Immature natural killer cell (primary cell): ENCODE data around the gene NEDD4L. TPM values are rescaled to one million over a fixed set of nuclear protein-coding genes. Genes with fewer than 3 reads are reported as not detected.

Experiments
- DNase-seq, 3 donors: peaks; one replicate each; pipeline ENCODE4 v3.0.0; 2022; ENCODE audit warnings: mixed read lengths in 1 of 3
- H3K27ac Mint-ChIP-seq, 6 donors: one replicate each; pipeline ENCODE4 v1.8.0; 2020; ENCODE audit warnings: mixed read lengths in 6 of 6, mild to moderate bottlenecking in 5 of 6, inconsistent platforms in 4 of 6, moderate library complexity in 3 of 6
- H3K27me3 Mint-ChIP-seq, 3 donors: one replicate each; pipeline ENCODE4 v1.8.0; 2020 to 2021; ENCODE audit warnings: low read depth in 3 of 3, mild to moderate bottlenecking in 3 of 3, mixed read lengths in 3 of 3, moderate library complexity in 3 of 3, inconsistent platforms in 1 of 3
- H3K36me3 Mint-ChIP-seq, 3 donors: one replicate each; pipeline ENCODE4 v1.8.0; 2020; ENCODE audit warnings: mixed read lengths in 3 of 3, inconsistent platforms in 2 of 3, mild to moderate bottlenecking in 2 of 3
- H3K4me1 Mint-ChIP-seq, 2 donors: one replicate each; pipeline ENCODE4 v1.8.0; 2020; ENCODE audit warnings: inconsistent platforms in 2 of 2, mild to moderate bottlenecking in 2 of 2, mixed read lengths in 2 of 2, moderate library complexity in 1 of 2
- H3K4me3 Mint-ChIP-seq, 5 donors: one replicate each; pipeline ENCODE4 v1.8.0; 2020; ENCODE audit warnings: mild to moderate bottlenecking in 5 of 5, mixed read lengths in 5 of 5, inconsistent platforms in 3 of 5, moderate library complexity in 3 of 5
- H3K9me3 Mint-ChIP-seq, 6 donors: one replicate each; pipeline ENCODE4 v1.8.0; 2020; ENCODE audit warnings: mild to moderate bottlenecking in 6 of 6, mixed read lengths in 6 of 6, inconsistent platforms in 4 of 6, moderate library complexity in 3 of 6
- polyA plus RNA-seq, 3 donors: library from polyadenylated mRNA; unstranded; fragments of 300-500 nt; fragmentation: Illumina TruSeq; gene quantifications; one replicate each; pipeline ENCODE4 v1.2.3, GENCODE V29; 2021

NEDD4L gene
- polyA plus RNA-seq, 3 donors from 2014 or later, result 0.62 to 2.2 (median 2.0) TPM

DNA sequence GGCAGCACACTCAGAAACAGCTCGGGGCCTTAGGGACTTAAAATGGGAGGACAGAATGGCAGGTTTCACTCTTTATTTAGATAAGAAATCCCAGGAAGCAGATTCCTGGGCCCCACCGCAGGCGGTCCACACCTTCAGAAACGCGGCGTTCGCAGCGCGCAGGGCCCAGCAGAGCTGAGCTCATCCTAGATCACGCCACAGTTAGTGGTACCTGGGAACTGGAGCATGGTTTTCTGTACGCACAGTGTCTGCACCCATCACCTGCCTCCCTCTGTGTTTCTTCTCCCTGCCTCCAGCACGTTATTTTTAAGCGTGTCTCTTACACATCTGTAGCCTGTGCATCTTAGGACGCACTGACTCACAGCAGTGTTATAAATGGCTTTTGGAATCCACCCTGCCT is 342.8 kb downstream of the NEDD4L start:
- Mint-ChIP-seq H3K27me3 (peaks cover 0 to 3% (median 0%) of the 10 kb centered on the region in 3 donors), H3K27ac (no peak overlapping the region), H3K4me1 (no peaks in the 10 kb centered on the region), H3K4me3 (no peak overlapping the region), H3K36me3 (no peaks in the 10 kb centered on the region), H3K9me3 (no peaks in the 10 kb centered on the region)
- DNase-seq, result no peak

DNA sequence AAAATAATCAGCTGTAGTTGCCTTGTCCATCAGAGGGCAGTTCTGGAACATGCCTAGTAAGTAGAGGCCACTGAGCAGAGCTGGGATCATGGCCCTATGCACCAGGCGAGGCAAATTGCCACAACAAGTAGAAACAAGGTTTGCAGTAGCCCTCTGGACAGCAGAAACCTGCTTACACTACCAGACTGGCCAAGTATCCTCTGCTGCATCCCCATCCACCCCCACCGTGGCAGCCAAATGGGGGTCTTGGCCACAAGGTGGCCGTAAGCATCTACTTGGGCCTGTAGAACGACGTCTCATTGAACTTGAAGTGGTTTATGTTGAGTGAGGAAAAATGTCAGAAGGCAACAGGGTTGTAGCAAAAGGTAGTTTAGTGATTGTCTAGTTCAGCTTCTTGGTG is 343.7 kb downstream of the NEDD4L start:
- H3K4me1 Mint-ChIP-seq, result no peaks in the 10 kb centered on the region
- H3K27ac Mint-ChIP-seq, result no peak overlapping the region
- H3K9me3 Mint-ChIP-seq, result no peaks in the 10 kb centered on the region
- DNase-seq, result no peak
- no peak overlapping the region for H3K4me3 Mint-ChIP-seq
- peaks cover 0 to 3% (median 0%) of the 10 kb centered on the region in 3 donors for H3K27me3 Mint-ChIP-seq
- no peaks in the 10 kb centered on the region for H3K36me3 Mint-ChIP-seq

DNA sequence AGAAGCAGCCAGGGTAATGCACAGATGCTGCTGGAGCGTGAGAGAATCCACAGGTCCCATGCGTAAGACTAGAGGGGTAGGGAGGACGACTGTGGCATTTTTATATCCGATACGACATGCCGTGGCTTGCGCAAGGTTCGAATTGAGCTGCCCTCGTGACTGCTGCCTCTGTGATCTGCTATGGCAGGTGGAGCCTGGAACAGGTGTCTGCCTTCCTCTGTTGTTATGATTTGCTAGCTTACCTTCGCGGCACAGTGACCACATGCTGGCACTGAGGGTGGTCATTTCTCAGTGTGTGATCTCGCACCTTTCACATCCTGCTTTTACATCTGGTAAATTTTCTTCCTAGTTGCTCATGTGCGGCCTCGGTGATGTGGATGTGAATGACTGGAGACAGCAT is 344.7 kb downstream of the NEDD4L start:
- Mint-ChIP-seq H3K36me3 (no peaks in the 10 kb centered on the region), H3K27ac (no peak overlapping the region), H3K9me3 (no peaks in the 10 kb centered on the region), H3K4me1 (no peaks in the 10 kb centered on the region), H3K4me3 (no peak overlapping the region), H3K27me3 (peaks cover 0 to 3% (median 0%) of the 10 kb centered on the region in 3 donors)
- DNase-seq, result no peak

DNA sequence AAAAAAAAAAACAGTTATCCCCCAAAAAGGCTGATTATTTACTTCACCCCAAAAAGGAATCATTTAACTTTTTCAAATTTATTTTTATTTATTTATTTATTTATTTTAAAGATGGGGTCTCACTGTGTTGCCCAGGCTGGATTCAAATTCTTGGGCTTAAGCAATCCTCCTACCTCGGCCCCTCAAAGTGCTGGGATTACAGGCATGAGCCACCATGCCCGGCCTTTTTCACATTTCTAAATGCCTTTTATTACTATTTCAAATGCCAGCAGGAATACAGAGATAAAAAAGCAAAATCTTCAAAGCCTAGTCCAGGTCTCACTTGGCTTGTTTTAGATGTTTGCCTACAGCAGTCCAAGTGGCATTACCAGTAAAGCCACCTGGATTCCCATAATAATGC is 345.7 kb downstream of the NEDD4L start:
- H3K9me3 Mint-ChIP-seq, result no peaks in the 10 kb centered on the region
- peaks cover 0 to 3% (median 0%) of the 10 kb centered on the region in 3 donors for H3K27me3 Mint-ChIP-seq
- no peaks in the 10 kb centered on the region for H3K4me1 Mint-ChIP-seq
- no peak overlapping the region for H3K4me3 Mint-ChIP-seq
- H3K27ac Mint-ChIP-seq, result no peak overlapping the region
- no peaks in the 10 kb centered on the region for H3K36me3 Mint-ChIP-seq
- DNase-seq, result no peak

DNA sequence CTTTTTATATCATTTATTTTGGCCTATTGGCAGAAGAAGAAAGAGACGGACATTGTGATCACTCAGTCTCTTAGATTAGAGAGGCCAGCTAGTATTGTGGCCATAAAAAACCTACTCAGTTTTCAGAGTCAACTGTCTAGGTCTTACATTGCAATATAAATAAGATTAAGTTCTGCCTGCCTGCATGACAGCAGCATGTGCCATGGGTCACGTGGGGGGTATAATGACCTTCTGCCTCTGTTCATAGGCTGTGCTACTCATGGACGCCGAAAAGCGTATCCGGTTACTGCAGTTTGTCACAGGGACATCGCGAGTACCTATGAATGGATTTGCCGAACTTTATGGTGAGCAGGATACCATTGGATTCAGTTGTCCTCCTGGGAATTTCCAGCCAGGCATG is 346.4 kb downstream of the NEDD4L start:
- no peak overlapping the region for H3K4me3 Mint-ChIP-seq
- peaks cover 0 to 3% (median 0%) of the 10 kb centered on the region in 3 donors for H3K27me3 Mint-ChIP-seq
- H3K36me3 Mint-ChIP-seq, result no peaks in the 10 kb centered on the region
- H3K4me1 Mint-ChIP-seq, result no peaks in the 10 kb centered on the region
- H3K9me3 Mint-ChIP-seq, result no peaks in the 10 kb centered on the region
- H3K27ac Mint-ChIP-seq, result no peak overlapping the region
- no peak for DNase-seq

DNA sequence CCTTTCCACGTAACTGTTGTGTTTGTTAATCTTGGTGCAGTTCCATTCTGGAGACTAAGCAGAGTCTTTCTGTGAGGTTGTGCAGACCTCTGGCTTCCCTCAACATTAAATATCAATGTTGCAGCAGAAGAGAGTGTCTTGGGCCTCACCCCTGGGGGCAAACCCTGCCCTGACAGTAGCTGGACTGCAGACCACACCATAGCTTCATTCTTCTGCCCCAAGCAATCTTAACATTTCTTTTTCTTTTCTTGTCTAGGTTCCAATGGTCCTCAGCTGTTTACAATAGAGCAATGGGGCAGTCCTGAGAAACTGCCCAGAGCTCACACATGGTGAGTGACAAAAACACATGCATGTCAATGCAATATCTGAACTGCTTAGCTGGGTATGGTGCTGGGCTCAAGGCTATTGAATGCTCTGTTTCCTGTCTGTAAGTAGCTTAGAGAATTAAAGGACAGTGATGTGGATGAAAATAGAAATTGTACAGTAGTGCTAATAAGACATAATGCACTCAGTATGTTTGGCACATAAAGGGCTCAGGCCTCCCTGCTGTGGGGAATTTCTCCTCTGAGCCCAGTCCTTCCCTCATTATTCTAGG is 347.3 kb downstream of the NEDD4L start:
- no peaks in the 10 kb centered on the region for H3K36me3 Mint-ChIP-seq
- no peak overlapping the region for H3K4me3 Mint-ChIP-seq
- H3K27ac Mint-ChIP-seq, result no peak overlapping the region
- H3K9me3 Mint-ChIP-seq, result no peaks in the 10 kb centered on the region
- peaks cover 0 to 3% (median 0%) of the 10 kb centered on the region in 3 donors for H3K27me3 Mint-ChIP-seq
- no peaks in the 10 kb centered on the region for H3K4me1 Mint-ChIP-seq
- DNase-seq, result no peak

DNA sequence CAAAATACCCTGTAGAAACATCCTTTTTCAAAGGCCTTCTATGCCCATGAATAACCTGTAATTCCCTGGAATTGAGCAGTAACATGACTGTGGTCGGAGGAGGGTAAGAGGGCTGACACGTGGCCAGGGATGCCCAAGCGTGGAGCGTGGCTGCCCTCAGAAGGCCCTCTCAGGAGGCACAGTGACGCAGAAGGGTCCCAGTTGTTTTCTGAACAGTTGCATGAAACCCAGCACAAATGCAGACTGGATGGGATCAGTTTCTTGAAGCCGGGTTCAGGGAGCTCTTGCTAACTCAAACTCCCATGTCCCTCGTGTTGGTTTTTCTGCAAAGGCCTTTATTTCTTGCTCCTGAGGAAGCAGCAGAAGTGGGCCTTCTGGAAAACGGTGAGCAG is 347.9 kb downstream of the NEDD4L start:
- no peak for DNase-seq
- H3K36me3 Mint-ChIP-seq, result no peaks in the 10 kb centered on the region
- H3K4me3 Mint-ChIP-seq, result no peak overlapping the region
- peaks cover 0 to 2% (median 0%) of the 10 kb centered on the region in 3 donors for H3K27me3 Mint-ChIP-seq
- H3K4me1 Mint-ChIP-seq, result no peaks in the 10 kb centered on the region
- no peaks in the 10 kb centered on the region for H3K9me3 Mint-ChIP-seq
- H3K27ac Mint-ChIP-seq, result no peak overlapping the region

DNA sequence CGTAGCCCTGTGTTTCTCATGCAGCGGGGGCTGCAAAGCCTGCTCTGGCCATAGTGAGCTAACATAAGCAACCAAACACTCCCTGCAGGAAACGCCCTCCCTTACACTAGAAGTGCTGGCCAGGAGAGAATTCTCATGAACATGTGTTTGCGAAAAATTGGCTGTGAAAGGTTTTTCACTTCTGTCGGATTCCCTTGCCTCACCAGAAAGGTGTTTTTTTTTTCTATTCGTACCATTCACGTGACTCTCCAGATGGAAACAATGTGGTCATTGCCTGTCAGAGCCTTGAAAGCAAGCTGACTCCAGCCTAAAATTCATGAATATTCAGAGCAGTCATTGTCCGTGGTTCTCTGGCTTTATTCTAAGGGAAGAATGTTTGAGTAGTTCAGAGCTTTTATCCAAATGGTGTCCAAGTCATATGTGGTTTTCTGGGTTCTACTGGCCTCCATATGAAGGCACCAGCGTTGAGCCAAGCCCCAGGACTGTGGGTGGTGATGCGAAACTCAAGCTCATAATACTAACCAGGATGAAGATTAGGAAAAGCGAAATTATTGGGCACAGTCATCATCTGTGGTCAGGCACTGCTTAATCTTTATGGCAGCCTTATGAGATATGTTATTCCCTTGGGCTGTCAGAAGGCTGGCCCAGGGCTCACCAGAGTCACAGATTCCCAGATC is 348.4 kb downstream of the NEDD4L start:
- Mint-ChIP-seq H3K36me3 (no peaks in the 10 kb centered on the region), H3K27ac (no peak overlapping the region), H3K9me3 (no peaks in the 10 kb centered on the region), H3K27me3 (no peaks in the 10 kb centered on the region), H3K4me1 (no peaks in the 10 kb centered on the region), H3K4me3 (no peak overlapping the region)
- no peak for DNase-seq

DNA sequence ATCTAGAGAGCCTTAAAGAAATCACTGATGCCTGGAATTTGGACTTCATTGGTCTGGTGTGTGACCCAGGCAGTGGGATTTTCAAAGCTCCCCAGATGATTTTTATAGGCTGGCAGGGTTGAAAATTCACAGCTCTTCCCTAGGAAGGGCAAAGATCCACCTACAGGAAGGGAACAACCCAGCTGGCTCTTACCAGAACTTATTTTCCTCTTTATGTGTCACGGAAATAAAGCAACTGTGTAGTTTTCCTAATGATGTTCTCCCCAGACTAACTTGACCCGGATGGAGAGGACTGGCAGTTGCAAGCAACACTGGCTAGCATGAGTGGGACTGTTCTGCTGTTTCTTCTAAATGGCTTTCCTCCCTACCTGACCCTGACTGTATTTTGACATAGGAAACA is 349.3 kb downstream of the NEDD4L start:
- DNase-seq, result no peak
- H3K36me3 Mint-ChIP-seq, result no peaks in the 10 kb centered on the region
- no peaks in the 10 kb centered on the region for H3K9me3 Mint-ChIP-seq
- H3K27me3 Mint-ChIP-seq, result no peaks in the 10 kb centered on the region
- H3K4me1 Mint-ChIP-seq, result no peaks in the 10 kb centered on the region
- no peak overlapping the region for H3K27ac Mint-ChIP-seq
- no peak overlapping the region for H3K4me3 Mint-ChIP-seq

DNA sequence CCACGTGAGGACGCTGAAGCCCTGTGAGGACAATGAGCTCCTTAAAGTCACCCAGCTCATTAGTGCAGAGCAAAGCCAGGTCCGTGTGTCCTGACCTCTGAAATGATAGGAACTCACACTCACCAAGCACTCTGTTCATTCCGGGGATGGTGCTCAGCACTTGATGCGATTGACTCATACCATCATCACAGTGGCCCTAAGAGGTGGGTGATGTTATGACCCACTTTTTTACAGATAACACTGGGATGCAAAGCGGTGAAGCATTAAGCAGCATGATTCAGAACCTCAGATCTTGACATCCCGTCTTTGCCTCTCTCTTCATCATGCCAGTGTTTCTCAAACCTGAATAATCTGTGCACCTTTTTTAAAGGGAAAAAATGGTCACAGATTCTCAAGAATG is 350.0 kb downstream of the NEDD4L start:
- no peaks in the 10 kb centered on the region for H3K36me3 Mint-ChIP-seq
- DNase-seq, result no peak
- H3K9me3 Mint-ChIP-seq, result no peaks in the 10 kb centered on the region
- H3K4me1 Mint-ChIP-seq, result no peaks in the 10 kb centered on the region
- no peak overlapping the region for H3K4me3 Mint-ChIP-seq
- no peaks in the 10 kb centered on the region for H3K27me3 Mint-ChIP-seq
- H3K27ac Mint-ChIP-seq, result no peak overlapping the region

DNA sequence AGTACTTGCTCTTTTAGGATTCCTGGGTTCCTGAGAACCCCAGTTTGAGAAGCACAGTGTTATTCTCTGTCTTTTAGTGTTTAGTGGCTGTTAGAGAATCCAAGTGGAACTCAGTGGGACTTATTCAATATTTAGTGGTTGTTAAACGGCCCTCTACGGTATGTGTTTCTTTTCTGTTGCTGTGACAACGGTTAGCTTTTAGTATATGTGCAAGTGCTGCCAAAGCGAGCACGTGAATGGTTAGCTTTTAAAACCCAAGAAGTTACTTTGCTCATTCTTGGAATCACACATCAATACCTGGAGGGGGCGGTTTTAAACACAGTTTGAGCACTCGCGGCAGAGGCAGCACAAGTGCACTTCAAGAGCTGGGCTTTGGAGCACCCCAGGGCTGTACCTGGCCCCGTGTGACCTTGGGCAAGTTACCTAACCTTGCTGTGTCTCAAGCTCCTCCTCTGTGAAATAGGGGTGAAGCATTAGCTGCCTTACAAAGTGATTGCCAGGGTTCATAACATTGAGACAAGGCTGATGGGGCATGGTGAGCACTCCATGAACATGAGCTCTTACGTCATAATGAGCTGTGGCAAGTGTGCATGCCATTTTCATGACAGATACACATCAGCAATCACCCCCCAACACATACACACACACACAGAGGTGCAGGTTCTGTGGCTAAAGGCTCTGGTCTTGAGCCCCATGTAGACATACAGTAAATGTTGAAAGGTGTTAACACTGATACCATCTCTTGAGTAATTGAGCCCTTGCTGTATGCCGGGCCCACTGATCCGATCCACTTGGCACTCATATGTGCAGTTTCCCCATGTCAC is 350.8 kb downstream of the NEDD4L start:
- Mint-ChIP-seq H3K27ac (no peak overlapping the region), H3K27me3 (no peaks in the 10 kb centered on the region), H3K36me3 (no peaks in the 10 kb centered on the region), H3K4me3 (no peak overlapping the region), H3K9me3 (no peaks in the 10 kb centered on the region), H3K4me1 (no peaks in the 10 kb centered on the region)
- DNase-seq, result no peak

DNA sequence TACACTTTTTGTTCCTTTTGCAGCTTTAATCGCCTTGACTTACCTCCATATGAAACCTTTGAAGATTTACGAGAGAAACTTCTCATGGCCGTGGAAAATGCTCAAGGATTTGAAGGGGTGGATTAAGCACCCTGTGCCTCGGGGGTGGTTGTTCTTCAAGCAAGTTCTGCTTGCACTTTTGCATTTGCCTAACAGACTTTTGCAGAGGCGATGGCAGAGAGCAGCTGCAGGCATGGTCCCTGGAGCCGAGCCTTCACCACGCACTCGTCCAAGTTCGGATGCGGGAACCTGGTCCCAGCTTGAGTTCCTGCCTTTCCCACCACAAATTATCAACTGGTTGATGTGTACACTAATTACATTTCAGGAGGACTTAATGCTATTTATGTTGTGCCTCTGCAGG is 352.1 kb downstream of the NEDD4L start:
- H3K27me3 Mint-ChIP-seq, result no peaks in the 10 kb centered on the region

DNA sequence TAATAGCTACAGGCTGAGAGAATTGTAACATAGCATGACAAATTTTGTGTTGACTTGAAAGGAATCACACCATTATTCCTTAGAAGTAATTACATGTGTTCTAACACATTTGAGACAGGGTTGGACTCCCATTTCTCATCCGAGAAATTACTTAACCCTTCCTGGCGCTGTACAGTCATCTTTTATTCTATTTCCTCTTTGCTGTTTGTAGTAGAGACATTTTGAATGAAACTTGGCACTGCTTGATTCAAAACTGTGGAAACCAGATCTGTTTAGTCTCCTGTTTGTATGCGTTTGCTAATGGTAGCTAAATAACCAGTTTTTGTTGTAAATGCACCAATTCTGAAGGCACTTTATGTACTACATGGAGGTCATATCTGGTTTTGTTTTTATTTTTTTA is 352.9 kb downstream of the NEDD4L start:
- Mint-ChIP-seq H3K4me3 (no peak overlapping the region), H3K27me3 (no peaks in the 10 kb centered on the region)

More for the DNA sequence above, 352.1 kb downstream of the NEDD4L start:
- Mint-ChIP-seq H3K36me3 (no peaks in the 10 kb centered on the region), H3K4me3 (no peak overlapping the region), H3K27ac (no peak overlapping the region), H3K4me1 (no peaks in the 10 kb centered on the region), H3K9me3 (no peaks in the 10 kb centered on the region)
- DNase-seq, result no peak

DNA sequence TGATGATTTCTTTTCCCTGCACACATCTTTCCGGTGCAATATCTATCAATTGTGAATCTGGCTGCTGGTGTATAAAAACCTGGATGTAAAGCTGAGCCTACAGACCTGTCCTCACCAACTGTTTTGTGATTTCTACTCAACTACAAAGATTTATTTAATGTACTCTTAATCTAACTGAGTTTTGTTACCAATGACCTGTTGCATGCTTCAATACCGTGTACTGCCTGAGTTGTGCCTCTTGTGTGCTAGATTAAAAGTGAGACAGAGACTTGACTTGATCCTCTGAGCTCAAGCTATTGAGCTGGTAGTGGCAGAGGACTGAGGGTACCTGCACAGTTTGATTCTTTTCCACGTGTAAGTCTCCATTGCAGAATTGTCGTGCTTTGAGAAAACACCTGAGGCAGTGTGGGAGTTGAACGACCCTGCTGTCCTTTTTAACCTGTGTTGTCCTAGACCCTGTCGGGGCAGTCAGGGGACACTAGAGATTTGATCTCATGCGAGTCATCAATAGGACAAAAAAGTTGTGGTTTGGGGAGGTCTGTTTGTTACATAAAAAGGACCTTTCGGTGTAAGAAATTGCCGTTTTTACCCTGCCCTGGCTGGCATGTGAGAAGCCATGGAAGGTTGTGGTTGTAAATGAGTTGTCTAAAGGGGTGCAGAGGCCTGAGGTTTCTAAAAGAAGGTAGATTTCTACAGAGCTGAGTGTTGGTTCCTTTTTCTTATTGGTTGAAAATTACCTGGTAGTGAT is 353.5 kb downstream of the NEDD4L start:
- Mint-ChIP-seq H3K36me3 (no peaks in the 10 kb centered on the region), H3K4me3 (no peak overlapping the region), H3K4me1 (no peaks in the 10 kb centered on the region)

More for the DNA sequence above, 352.9 kb downstream of the NEDD4L start:
- no peaks in the 10 kb centered on the region for H3K9me3 Mint-ChIP-seq
- no peak for DNase-seq
- no peak overlapping the region for H3K27ac Mint-ChIP-seq
- H3K4me1 Mint-ChIP-seq, result no peaks in the 10 kb centered on the region
- H3K36me3 Mint-ChIP-seq, result no peaks in the 10 kb centered on the region

More for the DNA sequence above, 353.5 kb downstream of the NEDD4L start:
- no peak for DNase-seq
- no peak overlapping the region for H3K27ac Mint-ChIP-seq
- no peaks in the 10 kb centered on the region for H3K9me3 Mint-ChIP-seq
- no peaks in the 10 kb centered on the region for H3K27me3 Mint-ChIP-seq
